H1 (cell line): Measurements from ENCODE around the gene DCUN1D3. TPM values are rescaled to one million over a fixed set of nuclear protein-coding genes. Genes with fewer than 3 reads are reported as not detected.

ENCODE experiments used
- CHD2 ChIP-seq: IDR thresholded peaks from 2 replicates; pipeline ENCODE4 v1.6.1; 2012; ENCODE audit warnings: low read length, improper control_type of control experiment
- CTBP2 ChIP-seq: IDR thresholded peaks from 2 replicates; pipeline ENCODE4 v1.7.0; 2011; ENCODE audit warnings: borderline replicate concordance, mild to moderate bottlenecking, moderate library complexity, mixed read lengths, low read length; ENCODE audit not compliant: insufficient read depth, insufficient read length
- CTCF ChIP-seq, 3 experiments: IDR thresholded peaks; 1 replicate in 2 of 3; 2 replicates in 1 of 3; pipeline versions ENCODE4 v1.5.1 to v1.6.1; 2011; ENCODE audit warnings: low read length in 3 of 3, mild to moderate bottlenecking in 3 of 3, inconsistent platforms in 2 of 3, low read depth in 1 of 3, moderate library complexity in 1 of 3; ENCODE audit not compliant: insufficient read depth in 1 of 3; ENCODE audit errors: control extremely low read depth in 1 of 3
- TEAD4 ChIP-seq: IDR thresholded peaks from 2 replicates; pipeline ENCODE4 v1.6.1; 2012; ENCODE audit warnings: low read depth, low read length, inconsistent platforms, mixed read lengths
- USF2 ChIP-seq: IDR thresholded peaks from 2 replicates; pipeline ENCODE4 v1.6.1; 2011; ENCODE audit warnings: low read length, improper control_type of control experiment
- ZNF274 ChIP-seq: IDR thresholded peaks from 2 replicates; pipeline ENCODE4 v1.7.0; 2012; ENCODE audit warnings: low read length, borderline replicate concordance; ENCODE audit errors: extremely low read depth
- polyA plus RNA-seq, 7 experiments: library from polyadenylated mRNA; depleted of rRNA in 3 of 7; stranded (reverse) in 5 of 7; unstranded in 2 of 7; fragments of >200 nt in 5 of 7; fragments of 200-250 nt in 2 of 7; gene quantifications; 1 replicate in 5 of 7; 2 replicates in 1 of 7; 4 replicates in 1 of 7; pipeline versions ENCODE4 v1.2.1 to v1.2.3, GENCODE V29; 2011 to 2013; ENCODE audit warnings: missing spikeins in 2 of 7, mixed read lengths in 2 of 7
- total RNA-seq: library from RNA; stranded (reverse); fragmentation: NEBNext Ultra II Directional; extraction: Animal tissue kit (Norgen Biotek cat#: 25700); gene quantifications from 2 replicates; pipeline ENCODE4 v1.2.1, GENCODE V29; 2021

DCUN1D3 gene
- total and polyA plus RNA-seq, 2 of the 8 experiments (the other 6 are each of a cell fraction or from before 2014, with no cell fraction given), result 3.5 to 18.2 TPM

GRCh38 chr16:20868890-20869289 lies 31.3 kb downstream of the DCUN1D3 start (continued):
- TF ChIP-seq CTCF (IDR thresholded peaks at IDR 0.05; ENCODE audit: control extremely low read depth in 1 of 3, insufficient read depth in 1 of 3, low read depth in 1 of 3, low read length in 3 of 3) (no peak), CHD2 (no peak), USF2 (no peak), CTBP2 (no peak), ZNF274 (no peak), TEAD4 (no peak)
